ENCODE data around the gene ACSF3. TPM values are rescaled to one million over a fixed set of nuclear protein-coding genes. Genes with fewer than 3 reads are reported as not detected.

Gene ACSF3
- total and polyA plus RNA-seq, 2 of the 4 experiments (the other 2 are of a cell fraction) = 9.5 to 14.2 TPM

- TF ChIP-seq MAFK (IDR thresholded peaks at IDR 0.05; ENCODE audit: low read depth, low read length) = no peak
- no peak for TF ChIP-seq RFX5 (IDR thresholded peaks at IDR 0.05; ENCODE audit: low read depth, low read length)
Measured at GRCh38 chr16:89166696-89167424, 73.2 kb downstream of the ACSF3 start (continued).

DNA sequence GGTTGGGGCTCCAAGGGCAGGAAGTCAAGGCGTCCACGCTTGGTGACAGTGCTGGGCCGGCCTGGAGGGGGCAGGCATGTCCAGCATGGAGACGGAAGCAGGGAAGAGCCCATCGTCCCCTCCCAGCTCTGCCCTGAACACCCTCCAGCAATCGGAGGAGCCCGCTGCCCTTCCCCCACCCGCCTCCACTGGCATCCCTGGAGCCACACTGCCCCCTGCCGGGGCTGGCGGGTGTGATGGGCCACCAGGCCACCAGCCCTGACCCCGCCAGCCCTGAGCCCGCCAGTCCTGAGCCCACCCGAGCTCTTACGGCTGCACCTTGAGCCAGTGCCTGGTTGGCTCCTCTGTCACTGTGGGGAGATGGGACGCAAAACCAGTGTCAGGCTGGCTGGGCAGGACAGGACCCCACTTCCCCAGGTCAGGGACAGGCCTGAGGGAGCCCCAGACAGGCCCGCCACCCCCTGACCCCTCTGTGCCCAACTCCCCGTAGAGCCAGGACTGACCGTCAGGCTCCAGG, 73.8 kb downstream of the ACSF3 start:
- H2AFZ ChIP-seq (replicated peaks; ENCODE audit: low read length, poor library complexity) = peak overlapping the region; percentile 88
- no TSS peak for BruUV-seq (replicated peaks)
- H3K4me3 ChIP-seq (ENCODE audit: insufficient read depth, low read depth, low read length) = no peak overlapping the region
- no peak overlapping the region for H2BK20ac ChIP-seq (ENCODE audit: low read depth, low read length)
- in situ Hi-C loops (cut with MboI; ENCODE audit: low sequenced_read_pairs) (loop anchor here (10.0 kb wide), 1 partner anchor 423 kb away; no protein-coding TSS in a partner anchor), intact Hi-C loops (cut with micrococcal nuclease) (loop anchor here (1.0 to 2.0 kb wide), 3 partner anchors 349 to 430 kb away; no protein-coding TSS in a partner anchor), dilution Hi-C loops (cut with HindIII; ENCODE audit: low sequenced_read_pairs, unreplicated experiment) (no loop called here)
- H3K4me2 ChIP-seq (ENCODE audit: low read depth, low read length) = peak overlapping the region; percentile 57; the same call in 1 of the 2 replicates
- DNase-seq (peak; percentile 59), ATAC-seq (ENCODE audit: low read depth) (peak; percentile 80)
- H4K5ac ChIP-seq (ENCODE audit: low read depth, low read length) = peak overlapping the region; percentile 49; the same call in 1 of the 2 replicates
- no peak overlapping the region for H2AK5ac ChIP-seq (ENCODE audit: low read depth, low read length)
- peak overlapping the region in 1 of 2 experiments; percentile 19; a peak in 1 of 4 replicates for H4K8ac ChIP-seq (ENCODE audit: low read depth in 2 of 2, low read length in 2 of 2)
- peaks cover 5% of the 10 kb centered on the region; the same call in 1 of the 2 replicates for H3K4me1 ChIP-seq (ENCODE audit: control insufficient read depth, insufficient read depth, low read length)
- H3K9me1 ChIP-seq (ENCODE audit: insufficient read depth, low read length) = no peaks in the 10 kb centered on the region
- 0% methylated on average over 6 of the region's 18 CpGs; no CpG with 5 or more reads in 1 of the 2 experiments for WGBS, 2 experiments (ENCODE audit: extremely low coverage in 2 of 2, insufficient read length in 1 of 2)
- no peak overlapping the region for H2BK5ac ChIP-seq (ENCODE audit: low read depth, low read length, poor library complexity, severe bottlenecking)
- no peak overlapping the region for H4K91ac ChIP-seq (ENCODE audit: insufficient read depth, low read depth, low read length)
- H3K27me3 ChIP-seq (ENCODE audit: control insufficient read depth, insufficient read depth, low read length) = peaks cover 26% of the 10 kb centered on the region
- POLR2A ChIA-PET (ENCODE audit: unreplicated experiment) = no interaction called here
- no peak overlapping the region for H2BK15ac ChIP-seq (ENCODE audit: low read depth, low read length)
- H3K4ac ChIP-seq (ENCODE audit: low read depth, low read length) = peak overlapping the region; percentile 22; the same call in 1 of the 2 replicates
- H2BK120ac ChIP-seq (ENCODE audit: low read depth, low read length) = no peak overlapping the region; the same call in 1 of the 2 replicates
- no peak overlapping the region for H3K14ac ChIP-seq (replicated peaks; ENCODE audit: low read depth, low read length)
- H2AK9ac ChIP-seq (replicated peaks; ENCODE audit: low read depth, low read length, poor library complexity) = peak overlapping the region; percentile 90
- no peak overlapping the region for H3K27ac ChIP-seq (ENCODE audit: insufficient read depth, low read length)
- no peaks in the 10 kb centered on the region for H4K20me1 ChIP-seq (ENCODE audit: insufficient read depth, low read length)
- H3K23ac ChIP-seq (ENCODE audit: low read depth, low read length) = no peak overlapping the region
- H3K79me1 ChIP-seq (ENCODE audit: low read depth in 1 of 2, low read length in 2 of 2) = no peaks in the 10 kb centered on the region
- H3K18ac ChIP-seq (ENCODE audit: low read depth, low read length) = no peak overlapping the region; the same call in 1 of the 2 replicates
- no peak overlapping the region for H3K56ac ChIP-seq (ENCODE audit: extremely low read depth, insufficient read depth, low read length)
- CTCF ChIA-PET = interaction anchor here (0.6 to 1.0 kb wide), 2 partner anchors 12 to 416 kb away, joined by 3 read pairs; no protein-coding TSS in a partner anchor
- H3K9me3 ChIP-seq (ENCODE audit: control insufficient read depth, insufficient read depth, low read length) = no peaks in the 10 kb centered on the region
- H3K36me3 ChIP-seq (ENCODE audit: control insufficient read depth, insufficient read depth, low read length) = no peaks in the 10 kb centered on the region
- no peak overlapping the region for H3K9ac ChIP-seq (ENCODE audit: low read depth, low read length)
- TF ChIP-seq ELK1 (IDR thresholded peaks at IDR 0.05; ENCODE audit: borderline replicate concordance, low read depth, low read length) (no peak), RCOR1 (IDR thresholded peaks at IDR 0.05; ENCODE audit: insufficient replicate concordance, low read length) (no peak), CHD1 (IDR thresholded peaks at IDR 0.05; ENCODE audit: low read depth, low read length) (no peak), MXI1 (IDR thresholded peaks at IDR 0.05; ENCODE audit: borderline replicate concordance, low read depth, low read length) (no peak), CEBPB (IDR thresholded peaks at IDR 0.05; ENCODE audit: low read depth, low read length) (no peak), BHLHE40 (IDR thresholded peaks at IDR 0.05; ENCODE audit: low read depth, low read length) (0 out of 2 replicates have a peak, but pooled peaks have one; percentile 5), MAZ (IDR thresholded peaks at IDR 0.05; ENCODE audit: borderline replicate concordance, low read depth, low read length) (peak; percentile 77), RAD21 (IDR thresholded peaks at IDR 0.05; ENCODE audit: low read length) (peak; percentile 94), SMC3 (IDR thresholded peaks at IDR 0.05; ENCODE audit: low read depth, low read length) (peak; percentile 77), POLR2A (IDR thresholded peaks at IDR 0.05; ENCODE audit: low read depth, low read length) (no peak)
- TF ChIP-seq, protein P1, sequence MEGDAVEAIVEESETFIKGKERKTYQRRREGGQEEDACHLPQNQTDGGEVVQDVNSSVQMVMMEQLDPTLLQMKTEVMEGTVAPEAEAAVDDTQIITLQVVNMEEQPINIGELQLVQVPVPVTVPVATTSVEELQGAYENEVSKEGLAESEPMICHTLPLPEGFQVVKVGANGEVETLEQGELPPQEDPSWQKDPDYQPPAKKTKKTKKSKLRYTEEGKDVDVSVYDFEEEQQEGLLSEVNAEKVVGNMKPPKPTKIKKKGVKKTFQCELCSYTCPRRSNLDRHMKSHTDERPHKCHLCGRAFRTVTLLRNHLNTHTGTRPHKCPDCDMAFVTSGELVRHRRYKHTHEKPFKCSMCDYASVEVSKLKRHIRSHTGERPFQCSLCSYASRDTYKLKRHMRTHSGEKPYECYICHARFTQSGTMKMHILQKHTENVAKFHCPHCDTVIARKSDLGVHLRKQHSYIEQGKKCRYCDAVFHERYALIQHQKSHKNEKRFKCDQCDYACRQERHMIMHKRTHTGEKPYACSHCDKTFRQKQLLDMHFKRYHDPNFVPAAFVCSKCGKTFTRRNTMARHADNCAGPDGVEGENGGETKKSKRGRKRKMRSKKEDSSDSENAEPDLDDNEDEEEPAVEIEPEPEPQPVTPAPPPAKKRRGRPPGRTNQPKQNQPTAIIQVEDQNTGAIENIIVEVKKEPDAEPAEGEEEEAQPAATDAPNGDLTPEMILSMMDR (conservative IDR thresholded peaks at IDR 0.05; ENCODE audit: low read depth, low read length) = peak; percentile 90
